GM20000 (cell line): ENCODE measurements around the gene STXBP5.

Experiments
- DNase-seq: peaks from one replicate; pipeline ENCODE4 v3.0.0; 2012; ENCODE audit warnings: low spot score
- CTCF ChIP-seq: IDR thresholded peaks from 2 replicates; pipeline ENCODE4 v1.5.1; 2012; ENCODE audit warnings: mild to moderate bottlenecking, control low read depth; ENCODE audit errors: extremely low read depth, missing control alignments

Gene STXBP5

GRCh38 chr6:147219463-147219862 is 15.2 kb downstream of the STXBP5 start:
- DNase-seq, result no peak
- no peak for TF ChIP-seq CTCF

- no peak for DNase-seq
- TF ChIP-seq CTCF, result no peak
These were observed 16.1 kb downstream of the STXBP5 start for GRCh38 chr6:147220345-147220744.

- no peak for DNase-seq
- TF ChIP-seq CTCF, result no peak
These were observed 17.5 kb downstream of the STXBP5 start for GRCh38 chr6:147221739-147222138.

- TF ChIP-seq CTCF, result no peak
- DNase-seq, result no peak
These were observed 18.1 kb downstream of the STXBP5 start for GRCh38 chr6:147222160-147222838.

- TF ChIP-seq CTCF, result no peak
- DNase-seq, result no peak
These were observed 19.5 kb downstream of the STXBP5 start for GRCh38 chr6:147223736-147224135.

- TF ChIP-seq CTCF, result no peak
- no peak for DNase-seq
These were observed 22.0 kb downstream of the STXBP5 start for GRCh38 chr6:147226163-147226724.

- no peak for TF ChIP-seq CTCF
- DNase-seq, result no peak
These were observed 22.7 kb downstream of the STXBP5 start for GRCh38 chr6:147226877-147227276.
